Astrocyte of the cerebellum (primary cell): ENCODE results near the gene SART3.

Source experiments
- DNase-seq: peaks from one replicate; pipeline ENCODE4 v3.0.0-alpha.2; 2011; ENCODE audit warnings: low read depth
- H3K4me3 ChIP-seq: 2 replicates; pipeline ENCODE4 v1.5.1; 2011; ENCODE audit warnings: mild to moderate bottlenecking, low read depth, low read length, moderate library complexity
- in situ Hi-C: cut with HindIII; loops from 2 replicates; pipeline ENCODE4 v1.10.0; 2017; ENCODE audit warnings: low sequenced_read_pairs
- TF ChIP-seq, protein P1 (sequence below): IDR thresholded peaks from 2 replicates; pipeline ENCODE4 v1.5.1; 2012; ENCODE audit warnings: low read length, low read depth, moderate library complexity, mild to moderate bottlenecking; ENCODE audit errors: missing control alignments

The SART3 gene

DNA sequence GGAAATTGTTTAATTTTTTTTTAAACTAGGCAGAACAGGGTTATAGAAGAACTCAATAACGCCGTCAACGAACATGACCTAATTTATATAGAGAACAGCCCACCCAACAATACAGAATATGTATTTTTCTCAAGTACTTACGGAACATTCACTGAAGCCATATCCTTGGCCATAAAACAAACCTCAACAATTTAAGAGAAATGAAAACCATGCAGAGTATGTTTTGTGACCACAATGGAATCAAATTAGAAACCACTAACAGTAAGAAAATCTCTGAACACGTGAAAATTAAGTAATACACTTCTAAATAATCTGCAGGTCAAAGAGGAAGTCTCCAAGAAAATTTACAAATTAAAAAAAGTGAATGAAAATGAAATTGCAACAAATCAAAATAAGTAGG, 9.4 kb downstream of the SART3 start:
- in situ Hi-C loops = no loop called here
- peak; percentile 76 for DNase-seq
- TF ChIP-seq, protein P1, sequence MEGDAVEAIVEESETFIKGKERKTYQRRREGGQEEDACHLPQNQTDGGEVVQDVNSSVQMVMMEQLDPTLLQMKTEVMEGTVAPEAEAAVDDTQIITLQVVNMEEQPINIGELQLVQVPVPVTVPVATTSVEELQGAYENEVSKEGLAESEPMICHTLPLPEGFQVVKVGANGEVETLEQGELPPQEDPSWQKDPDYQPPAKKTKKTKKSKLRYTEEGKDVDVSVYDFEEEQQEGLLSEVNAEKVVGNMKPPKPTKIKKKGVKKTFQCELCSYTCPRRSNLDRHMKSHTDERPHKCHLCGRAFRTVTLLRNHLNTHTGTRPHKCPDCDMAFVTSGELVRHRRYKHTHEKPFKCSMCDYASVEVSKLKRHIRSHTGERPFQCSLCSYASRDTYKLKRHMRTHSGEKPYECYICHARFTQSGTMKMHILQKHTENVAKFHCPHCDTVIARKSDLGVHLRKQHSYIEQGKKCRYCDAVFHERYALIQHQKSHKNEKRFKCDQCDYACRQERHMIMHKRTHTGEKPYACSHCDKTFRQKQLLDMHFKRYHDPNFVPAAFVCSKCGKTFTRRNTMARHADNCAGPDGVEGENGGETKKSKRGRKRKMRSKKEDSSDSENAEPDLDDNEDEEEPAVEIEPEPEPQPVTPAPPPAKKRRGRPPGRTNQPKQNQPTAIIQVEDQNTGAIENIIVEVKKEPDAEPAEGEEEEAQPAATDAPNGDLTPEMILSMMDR = no peak
- no peak overlapping the region for H3K4me3 ChIP-seq

DNA sequence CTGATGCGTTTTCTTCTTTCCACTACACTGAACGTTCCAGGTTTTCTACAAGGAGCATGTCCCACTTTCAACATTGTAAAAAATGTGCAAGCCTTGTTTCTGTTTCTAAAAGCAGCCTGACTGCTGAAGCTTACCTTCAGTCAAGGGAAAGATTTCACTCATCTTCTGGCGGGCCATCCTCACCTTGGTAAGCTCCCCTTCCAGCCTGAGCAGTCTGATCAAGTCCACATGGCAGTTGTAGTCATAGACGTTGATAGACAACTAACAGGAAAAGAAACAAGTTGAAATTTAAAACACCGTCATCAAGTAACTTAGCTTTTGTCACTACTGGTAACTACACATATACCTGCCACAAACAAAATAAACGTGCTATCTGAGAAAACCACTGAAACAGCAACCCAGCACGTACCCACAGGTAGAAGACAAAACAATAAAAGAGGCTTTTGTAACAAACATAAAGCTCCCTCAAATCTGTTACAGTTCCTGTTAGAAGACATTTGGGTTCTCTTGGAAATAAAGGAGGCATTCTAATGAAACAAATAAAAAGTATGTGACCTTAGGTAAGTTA, 11.9 kb downstream of the SART3 start:
- no peak overlapping the region for H3K4me3 ChIP-seq
- TF ChIP-seq, protein P1 = no peak
- in situ Hi-C loops = no loop called here
- no peak for DNase-seq

DNA sequence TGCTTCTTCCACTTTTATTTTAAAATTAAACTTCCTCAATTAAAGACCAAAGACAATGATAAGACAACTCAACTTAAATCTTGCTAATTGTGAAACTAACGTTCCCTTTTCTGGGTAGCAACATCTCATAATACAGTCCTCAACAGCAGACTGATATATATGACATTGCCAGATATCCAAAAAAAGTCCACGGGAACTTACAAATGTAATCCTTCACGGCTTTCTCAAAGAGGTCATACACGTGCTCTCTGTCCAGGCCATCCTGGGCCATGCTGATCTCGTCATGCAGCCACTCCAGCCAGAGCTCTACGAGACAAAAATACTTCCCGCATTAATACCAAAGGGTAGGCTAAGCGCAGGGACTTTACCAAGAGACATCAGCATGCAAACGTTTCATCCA, 13.3 kb downstream of the SART3 start:
- TF ChIP-seq, protein P1 = no peak
- H3K4me3 ChIP-seq = no peak overlapping the region
- DNase-seq = no peak
- in situ Hi-C loops = no loop called here

DNA sequence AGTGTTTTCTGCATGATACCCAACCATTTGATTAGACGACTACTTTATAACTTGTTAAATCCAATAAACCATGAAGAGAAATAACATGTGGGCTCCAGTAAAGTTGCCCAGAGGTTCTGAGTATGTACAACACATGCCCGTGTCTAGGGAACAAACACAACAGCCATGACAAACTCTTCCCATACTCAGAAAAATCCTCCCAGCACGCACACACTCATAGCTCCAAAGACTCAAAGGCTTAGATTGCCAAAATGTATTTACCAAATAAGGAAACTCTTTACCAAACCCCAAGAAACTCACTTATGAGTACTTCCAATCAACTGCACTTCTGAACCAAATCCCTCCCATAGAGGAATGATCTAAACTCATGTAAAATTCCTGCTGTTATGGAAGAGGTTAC, 17.3 kb downstream of the SART3 start:
- no peak overlapping the region for H3K4me3 ChIP-seq
- no peak for DNase-seq
- TF ChIP-seq, protein P1 = no peak
- in situ Hi-C loops = no loop called here

- TF ChIP-seq, protein P1 = no peak
- DNase-seq = no peak
- in situ Hi-C loops = no loop called here
- H3K4me3 ChIP-seq = no peak overlapping the region
These were observed 18.7 kb downstream of the SART3 start for GRCh38 chr12:108542320-108542719.

- H3K4me3 ChIP-seq = no peak overlapping the region
- in situ Hi-C loops = no loop called here
- DNase-seq = no peak
- TF ChIP-seq, protein P1 = no peak
These were observed 22.3 kb downstream of the SART3 start for GRCh38 chr12:108538616-108539195.

GRCh38 chr12:108538146-108538545, 22.8 kb downstream of the SART3 start:
- no peak overlapping the region for H3K4me3 ChIP-seq
- TF ChIP-seq, protein P1 = no peak
- in situ Hi-C loops = no loop called here
- no peak for DNase-seq
